HG03196 (cell line): ENCODE measurements around the gene LAMA3.
"Not testable (repeated sequence)": the region's sequence is repeated elsewhere in the genome, so short reads cannot be mapped to it uniquely, and the experiment has no call there.

ENCODE experiments used
- ATAC-seq: cut with Tn5 transposase; IDR thresholded peaks from one replicate; pipeline ENCODE4 v1.9.1; 2021; ENCODE audit not compliant: unreplicated experiment

Gene LAMA3

GRCh38 chr18:23704806-23705205 lies 15.6 kb downstream of the LAMA3 start:
- no peak for ATAC-seq

- no peak for ATAC-seq
Measured at GRCh38 chr18:23706971-23707640, 17.9 kb downstream of the LAMA3 start.

- ATAC-seq: no peak
Measured at GRCh38 chr18:23710068-23710527, 20.8 kb downstream of the LAMA3 start.

- no peak for ATAC-seq
Measured at GRCh38 chr18:23710946-23711345, 21.7 kb downstream of the LAMA3 start.

- ATAC-seq: no peak
Measured at GRCh38 chr18:23711426-23711825, 22.2 kb downstream of the LAMA3 start.

GRCh38 chr18:23712445-23712844 lies 23.2 kb downstream of the LAMA3 start:
- no peak for ATAC-seq

GRCh38 chr18:23714576-23714975 lies 25.3 kb downstream of the LAMA3 start:
- ATAC-seq: no peak

GRCh38 chr18:23716079-23716478 lies 26.8 kb downstream of the LAMA3 start:
- not testable (repeated sequence) for ATAC-seq

GRCh38 chr18:23716516-23716915 lies 27.3 kb downstream of the LAMA3 start:
- ATAC-seq: no peak

- ATAC-seq: no peak
Measured at GRCh38 chr18:23716966-23717365, 27.7 kb downstream of the LAMA3 start.

GRCh38 chr18:23718243-23718720 lies 29.0 kb downstream of the LAMA3 start:
- no peak for ATAC-seq

- ATAC-seq: no peak
Measured at GRCh38 chr18:23718731-23719130, 29.5 kb downstream of the LAMA3 start.

- ATAC-seq: no peak
Measured at GRCh38 chr18:23719634-23720201, 30.5 kb downstream of the LAMA3 start.

- no peak for ATAC-seq
Measured at GRCh38 chr18:23721696-23722480, 32.6 kb downstream of the LAMA3 start.

- no peak for ATAC-seq
Measured at GRCh38 chr18:23722646-23723045, 33.4 kb downstream of the LAMA3 start.

GRCh38 chr18:23723121-23723520 lies 33.9 kb downstream of the LAMA3 start:
- ATAC-seq: no peak

GRCh38 chr18:23724681-23725080 lies 35.4 kb downstream of the LAMA3 start:
- ATAC-seq: no peak

- no peak for ATAC-seq
Measured at GRCh38 chr18:23725351-23725750, 36.1 kb downstream of the LAMA3 start.

GRCh38 chr18:23725827-23726661 lies 36.8 kb downstream of the LAMA3 start:
- no peak for ATAC-seq

- ATAC-seq: no peak
Measured at GRCh38 chr18:23727707-23728493, 38.6 kb downstream of the LAMA3 start.
